ENCODE data around the gene CHRDL2.

- TF ChIP-seq CTCF (IDR thresholded peaks at IDR 0.05) (no peak), POLR2A (IDR thresholded peaks at IDR 0.05) (no peak)
Observed at GRCh38 chr11:74699615-74700396, 31.4 kb downstream of the CHRDL2 start.
